Loucy (cell line): ENCODE measurements around the gene CYP8B1.

Experiments
- H2AFZ ChIP-seq: fragments of 200-600 bp; sonication (generic); 2 replicates; pipeline ENCODE4 v1.6.0; 2016; ENCODE audit warnings: antibody characterized with exemption, mild to moderate bottlenecking, low read length, moderate library complexity
- H3F3A ChIP-seq: fragments of 200-600 bp; 2 replicates; pipeline ENCODE4 v1.6.0; 2016; ENCODE audit warnings: antibody characterized with exemption, low read depth, mild to moderate bottlenecking
- H3K27me3 ChIP-seq: fragments of 200-600 bp; sonication (generic); 2 replicates; pipeline ENCODE4 v1.6.1; 2014; ENCODE audit warnings: low read length, mild to moderate bottlenecking; ENCODE audit not compliant: insufficient read depth, poor library complexity, severe bottlenecking
- H3K36me3 ChIP-seq: fragments of 200-600 bp; sonication (generic); 2 replicates; pipeline ENCODE4 v1.6.1; 2016; ENCODE audit warnings: low read length; ENCODE audit not compliant: insufficient read depth
- H3K4me1 ChIP-seq: fragments of 200-600 bp; sonication (generic); 2 replicates; pipeline ENCODE4 v1.5.1; 2014; ENCODE audit warnings: low read length, mild to moderate bottlenecking; ENCODE audit not compliant: insufficient read depth, poor library complexity, severe bottlenecking
- H3K4me2 ChIP-seq: fragments of 200-600 bp; sonication (generic); 2 replicates; pipeline ENCODE4 v1.6.0; 2014; ENCODE audit warnings: antibody characterized with exemption, low read length, low read depth, mild to moderate bottlenecking; ENCODE audit not compliant: poor library complexity, severe bottlenecking
- H3K4me3 ChIP-seq: fragments of 200-600 bp; sonication (generic); 2 replicates; pipeline ENCODE4 v1.5.1; 2014; ENCODE audit warnings: low read length, mild to moderate bottlenecking, mixed read lengths; ENCODE audit not compliant: poor library complexity, severe bottlenecking
- H3K79me2 ChIP-seq: fragments of 200-600 bp; sonication (generic); 2 replicates; pipeline ENCODE4 v1.6.1; 2014; ENCODE audit warnings: low read length; ENCODE audit not compliant: insufficient read depth
- H3K9ac ChIP-seq: fragments of 200-600 bp; sonication (generic); 2 replicates; pipeline ENCODE4 v1.6.0; 2014; ENCODE audit warnings: mild to moderate bottlenecking, low read depth, low read length, moderate library complexity; ENCODE audit not compliant: poor library complexity, severe bottlenecking
- H3K9me2 ChIP-seq: fragments of 200-600 bp; sonication (generic); replicated peaks from 2 replicates; pipeline ENCODE4 v1.6.1; 2016; ENCODE audit warnings: low read depth, low read length, mixed read lengths
- H3K9me3 ChIP-seq: fragments of 200-600 bp; sonication (generic); 2 replicates; pipeline ENCODE4 v1.6.1; 2014; ENCODE audit warnings: mild to moderate bottlenecking, antibody characterized with exemption, low read length, low read depth; ENCODE audit not compliant: insufficient read depth
- H4K20me1 ChIP-seq: fragments of 200-600 bp; sonication (generic); 2 replicates; pipeline ENCODE4 v1.6.0; 2014; ENCODE audit warnings: antibody characterized with exemption, low read length, mild to moderate bottlenecking; ENCODE audit not compliant: insufficient read depth, poor library complexity, severe bottlenecking
- CTCF ChIP-seq: fragments of 200-600 bp; sonication (generic); conservative IDR thresholded peaks from 2 replicates; pipeline ENCODE4 v1.5.1; 2014; ENCODE audit warnings: mild to moderate bottlenecking, antibody characterized with exemption, low read length
- EZH2phosphoT487 ChIP-seq: fragments of 200-600 bp; IDR thresholded peaks from 2 replicates; pipeline ENCODE4 v1.6.1; 2018; ENCODE audit warnings: antibody characterized with exemption, mild to moderate bottlenecking, moderate library complexity, borderline replicate concordance

The CYP8B1 gene

GRCh38 chr3:42827654-42828053 lies 48.0 kb downstream of the CYP8B1 start:
- no peak overlapping the region for H3K4me2 ChIP-seq

GRCh38 chr3:42827023-42827422 lies 48.7 kb downstream of the CYP8B1 start:
- no peak for TF ChIP-seq EZH2phosphoT487
- TF ChIP-seq CTCF = no peak
- H3K4me2 ChIP-seq = no peak overlapping the region
- H3K9ac ChIP-seq = no peak overlapping the region
- peaks cover 7% of the 10 kb centered on the region for H3K4me1 ChIP-seq
- H3K27me3 ChIP-seq = no peaks in the 10 kb centered on the region
- no peaks in the 10 kb centered on the region for H4K20me1 ChIP-seq
- H3K9me3 ChIP-seq = no peaks in the 10 kb centered on the region
- no peak overlapping the region for H2AFZ ChIP-seq
- no peaks in the 10 kb centered on the region for H3K9me2 ChIP-seq
- no peak overlapping the region for H3K4me3 ChIP-seq
- H3K36me3 ChIP-seq = no peaks in the 10 kb centered on the region
- H3K79me2 ChIP-seq = no peaks in the 10 kb centered on the region
- H3F3A ChIP-seq = no peaks in the 10 kb centered on the region

More at GRCh38 chr3:42827654-42828053, 48.0 kb downstream of the CYP8B1 start:
- peaks cover 7% of the 10 kb centered on the region for H3K4me1 ChIP-seq
- no peaks in the 10 kb centered on the region for H3K27me3 ChIP-seq
- TF ChIP-seq CTCF (no peak), EZH2phosphoT487 (no peak)
- no peaks in the 10 kb centered on the region for H3K9me2 ChIP-seq
- H2AFZ ChIP-seq = no peak overlapping the region
- no peak overlapping the region for H3K9ac ChIP-seq
- H3K36me3 ChIP-seq = no peaks in the 10 kb centered on the region
- H3K9me3 ChIP-seq = no peaks in the 10 kb centered on the region
- H3K79me2 ChIP-seq = no peaks in the 10 kb centered on the region
- H4K20me1 ChIP-seq = no peaks in the 10 kb centered on the region
- H3F3A ChIP-seq = no peaks in the 10 kb centered on the region
- no peak overlapping the region for H3K4me3 ChIP-seq

GRCh38 chr3:42826141-42826540 lies 49.5 kb downstream of the CYP8B1 start:
- peaks cover 3% of the 10 kb centered on the region for H3K4me1 ChIP-seq
- no peaks in the 10 kb centered on the region for H3K9me2 ChIP-seq
- no peaks in the 10 kb centered on the region for H3K9me3 ChIP-seq
- H3K27me3 ChIP-seq = no peaks in the 10 kb centered on the region
- no peaks in the 10 kb centered on the region for H4K20me1 ChIP-seq
- TF ChIP-seq EZH2phosphoT487 (no peak), CTCF (no peak)
- H3K9ac ChIP-seq = no peak overlapping the region
- H3K79me2 ChIP-seq = no peaks in the 10 kb centered on the region
- no peak overlapping the region for H3K4me2 ChIP-seq
- H3F3A ChIP-seq = no peaks in the 10 kb centered on the region
- no peaks in the 10 kb centered on the region for H3K36me3 ChIP-seq
- no peak overlapping the region for H3K4me3 ChIP-seq
- H2AFZ ChIP-seq = no peak overlapping the region
